HG03457 (cell line): Measurements from ENCODE around the gene TMEM62.

Experiments used
- ATAC-seq: cut with Tn5 transposase; IDR thresholded peaks from one replicate; pipeline ENCODE4 v1.9.1; 2021; ENCODE audit warnings: moderate number of reproducible peaks; ENCODE audit not compliant: unreplicated experiment

The TMEM62 gene

DNA sequence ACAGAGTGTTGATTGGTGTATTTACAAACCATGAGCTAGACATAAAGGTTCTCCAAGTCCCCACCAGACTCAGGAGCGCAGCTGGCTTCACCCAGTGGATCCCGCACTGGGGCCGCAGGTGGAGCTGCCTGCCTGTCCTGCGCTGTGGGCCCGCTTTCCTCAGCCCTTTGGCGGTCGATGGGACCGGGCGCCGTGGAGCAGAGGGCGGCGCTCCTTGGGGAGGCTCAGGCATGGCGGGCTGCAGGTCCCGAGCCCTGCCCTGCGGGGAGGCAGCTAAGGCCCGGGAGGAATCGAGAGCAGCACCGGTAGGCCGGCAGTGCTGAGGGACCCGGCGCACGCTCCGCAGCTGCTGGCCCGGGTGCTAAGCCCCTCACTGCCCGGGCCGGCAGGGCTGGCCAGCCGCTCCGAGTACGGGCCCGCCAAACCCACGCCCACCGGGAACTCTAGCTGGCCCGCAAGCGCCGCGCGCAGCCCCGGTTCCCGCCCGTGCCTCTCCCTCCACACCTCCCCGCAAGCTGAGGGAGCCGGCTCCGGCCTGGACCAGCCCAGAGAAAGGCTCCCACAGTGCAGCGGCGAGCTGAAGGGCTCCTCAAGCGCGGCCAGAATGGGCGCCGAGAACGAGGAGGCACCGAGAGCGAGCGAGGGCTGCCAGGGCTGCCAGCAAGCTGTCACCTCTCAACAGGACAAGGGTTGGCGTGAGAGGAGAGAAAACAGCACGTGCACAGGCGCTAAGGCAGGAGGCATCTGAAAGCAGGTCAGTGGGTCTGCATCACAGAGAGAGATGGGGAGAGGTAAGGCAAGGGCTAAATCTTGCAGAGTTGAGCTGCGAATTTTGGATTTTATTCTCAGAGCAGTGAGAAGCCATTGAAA lies 93.3 kb downstream of the TMEM62 start:
- no peak for ATAC-seq

DNA sequence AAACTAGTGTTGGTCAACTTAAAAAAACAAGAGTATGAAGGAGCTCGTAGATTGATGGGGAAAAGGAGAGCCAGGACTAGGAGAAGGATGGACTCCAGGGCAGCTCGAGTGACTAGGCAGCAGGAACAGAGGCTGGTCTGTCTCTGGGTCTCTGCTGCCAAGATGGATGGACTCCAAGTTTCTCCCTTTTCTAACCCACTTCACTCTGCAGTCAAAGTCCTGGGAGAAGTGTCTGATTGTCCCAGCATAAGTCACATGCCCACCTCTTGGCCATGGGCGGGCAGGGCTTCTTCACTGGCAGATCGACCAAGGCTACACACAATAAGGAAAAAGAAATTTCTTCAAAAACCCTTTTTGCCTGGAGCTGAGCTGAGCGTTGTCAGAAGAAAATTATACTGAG lies 96.6 kb downstream of the TMEM62 start:
- no peak for ATAC-seq

DNA sequence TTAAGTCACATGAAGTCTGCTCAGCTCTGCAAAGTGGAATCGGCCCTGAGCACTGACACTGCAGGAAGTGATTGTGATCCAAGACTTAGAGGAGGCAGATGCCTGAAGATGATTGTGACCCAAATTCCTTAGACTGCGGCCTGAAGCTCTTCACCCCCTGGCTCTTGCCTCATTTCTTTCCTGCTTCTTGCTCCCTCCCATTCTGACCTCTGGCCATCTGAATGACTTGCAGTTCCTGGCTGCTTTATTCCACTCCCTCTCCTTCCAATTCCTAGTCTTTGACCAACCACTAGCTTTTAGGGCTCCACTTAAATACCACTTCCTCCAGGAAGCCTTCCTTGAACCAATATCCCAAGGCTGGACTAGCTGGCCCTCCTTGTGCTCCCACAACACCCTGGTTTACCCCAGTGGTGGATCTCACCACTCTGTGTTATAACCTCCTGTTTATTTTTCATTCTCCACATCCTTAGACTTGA lies 97.3 kb downstream of the TMEM62 start:
- no peak for ATAC-seq

DNA sequence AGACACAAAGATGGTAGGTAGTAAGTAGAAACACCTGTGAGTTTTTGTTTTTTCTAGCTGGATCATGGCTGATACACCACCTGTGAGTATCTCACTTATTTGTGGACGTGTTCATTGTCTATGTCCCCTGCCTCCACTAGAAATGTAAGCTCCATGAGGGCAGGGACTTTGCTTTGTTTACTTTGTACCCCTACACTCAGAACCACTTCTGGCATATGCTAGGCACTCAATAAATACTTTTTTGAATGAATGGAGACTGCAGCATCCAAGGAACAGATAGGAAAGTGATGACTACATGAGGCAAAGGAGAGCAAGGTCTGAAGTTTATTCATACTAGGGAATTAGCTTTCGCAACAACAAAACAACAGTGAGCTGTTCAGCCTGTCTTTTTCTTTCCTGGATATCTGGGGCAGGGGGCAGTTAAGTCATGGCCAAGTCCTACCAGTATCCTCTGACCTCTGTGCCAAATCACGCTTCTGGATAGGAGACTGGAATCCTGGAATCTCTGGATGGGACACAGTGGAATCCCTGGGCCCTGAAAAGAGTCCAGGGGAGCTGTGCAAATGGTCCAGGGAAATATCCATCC lies 99.0 kb downstream of the TMEM62 start:
- ATAC-seq, result no peak
